HCT116 (cell line): Measurements from ENCODE around the gene DIS3L2.

Experiments
- EGR1 ChIP-seq: IDR thresholded peaks from 2 replicates; pipeline ENCODE4 v1.6.1; 2012; ENCODE audit warnings: low read depth
- ELF1 ChIP-seq: IDR thresholded peaks from 2 replicates; pipeline ENCODE4 v1.6.1; 2012; ENCODE audit warnings: low read depth, borderline replicate concordance
- POLR2A ChIP-seq: IDR thresholded peaks from 2 replicates; pipeline ENCODE4 v1.7.0; 2011; ENCODE audit warnings: borderline replicate concordance; ENCODE audit not compliant: insufficient read depth, insufficient read length; ENCODE audit errors: extremely low read depth
- POLR2AphosphoS5 ChIP-seq: IDR thresholded peaks from 2 replicates; pipeline ENCODE4 v1.6.1; 2011; ENCODE audit warnings: mild to moderate bottlenecking, low read depth, low read length, moderate library complexity
- TF ChIP-seq, protein P1 (sequence below), 3 experiments: fragments of 200-600 bp in 1 of 3; sonication (generic) in 1 of 3; IDR thresholded peaks in 2 of 3; conservative IDR thresholded peaks in 1 of 3; 2 replicates each; pipeline ENCODE4 v1.5.1; 2012 to 2017; ENCODE audit warnings: low read depth in 2 of 3, low read length in 2 of 3, antibody characterized with exemption in 1 of 3, borderline replicate concordance in 1 of 3, control low read depth in 1 of 3, mild to moderate bottlenecking in 1 of 3, mixed read lengths in 1 of 3, mixed run types in 1 of 3, moderate library complexity in 1 of 3; ENCODE audit not compliant: insufficient read depth in 1 of 3

DNA sequence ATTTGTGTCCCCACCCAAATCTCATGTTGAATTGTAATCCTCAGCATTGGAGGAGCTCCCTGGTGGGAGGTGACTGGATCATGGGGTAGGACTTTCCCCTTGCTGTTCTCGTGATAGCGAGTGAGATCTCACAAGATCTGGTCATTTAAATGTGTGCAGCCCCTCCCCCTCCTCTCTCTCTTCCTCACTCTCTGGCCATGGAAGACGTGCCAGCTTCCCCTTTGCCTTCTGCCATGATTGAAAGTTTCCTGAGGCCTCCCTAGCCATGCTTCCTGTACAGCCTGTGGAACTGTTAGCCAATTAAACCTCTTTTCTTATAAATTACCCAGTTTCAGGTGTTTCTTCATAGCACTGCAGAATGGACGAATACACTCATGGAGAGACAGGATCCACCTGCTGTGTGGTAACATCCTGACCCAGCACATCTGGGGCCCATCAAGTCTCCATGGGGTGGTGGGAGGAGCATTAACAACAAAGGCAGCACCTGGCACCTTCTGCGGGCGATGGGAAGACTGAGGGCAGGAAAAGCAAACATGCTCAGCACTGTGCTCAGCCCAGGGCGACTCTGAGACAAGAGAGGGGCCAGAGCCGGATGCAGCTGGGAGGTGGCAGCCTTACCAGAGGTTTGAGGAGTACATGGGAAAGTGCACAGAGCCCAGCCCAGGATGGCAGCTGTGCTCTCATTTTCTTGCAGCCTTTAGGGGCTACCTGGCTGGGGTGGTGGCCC lies 400.8 kb downstream of the DIS3L2 start:
- TF ChIP-seq ELF1 (no peak), EGR1 (no peak), POLR2AphosphoS5 (no peak), POLR2A (no peak)
- TF ChIP-seq, protein P1, sequence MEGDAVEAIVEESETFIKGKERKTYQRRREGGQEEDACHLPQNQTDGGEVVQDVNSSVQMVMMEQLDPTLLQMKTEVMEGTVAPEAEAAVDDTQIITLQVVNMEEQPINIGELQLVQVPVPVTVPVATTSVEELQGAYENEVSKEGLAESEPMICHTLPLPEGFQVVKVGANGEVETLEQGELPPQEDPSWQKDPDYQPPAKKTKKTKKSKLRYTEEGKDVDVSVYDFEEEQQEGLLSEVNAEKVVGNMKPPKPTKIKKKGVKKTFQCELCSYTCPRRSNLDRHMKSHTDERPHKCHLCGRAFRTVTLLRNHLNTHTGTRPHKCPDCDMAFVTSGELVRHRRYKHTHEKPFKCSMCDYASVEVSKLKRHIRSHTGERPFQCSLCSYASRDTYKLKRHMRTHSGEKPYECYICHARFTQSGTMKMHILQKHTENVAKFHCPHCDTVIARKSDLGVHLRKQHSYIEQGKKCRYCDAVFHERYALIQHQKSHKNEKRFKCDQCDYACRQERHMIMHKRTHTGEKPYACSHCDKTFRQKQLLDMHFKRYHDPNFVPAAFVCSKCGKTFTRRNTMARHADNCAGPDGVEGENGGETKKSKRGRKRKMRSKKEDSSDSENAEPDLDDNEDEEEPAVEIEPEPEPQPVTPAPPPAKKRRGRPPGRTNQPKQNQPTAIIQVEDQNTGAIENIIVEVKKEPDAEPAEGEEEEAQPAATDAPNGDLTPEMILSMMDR (IDR thresholded peaks at IDR 0.05 in 2 of 3, conservative IDR thresholded peaks at IDR 0.05 in 1 of 3; ENCODE audit: borderline replicate concordance in 1 of 3, insufficient read depth in 1 of 3, low read depth in 2 of 3, low read length in 2 of 3): no peak
